Ramos (cell line): ENCODE measurements around the gene ALKBH8.
"Not testable (repeated sequence)": the region's sequence is repeated elsewhere in the genome, so short reads cannot be mapped to it uniquely, and the experiment has no call there.

Experiments used
- in situ Hi-C: fragments of 300-500 bp; cut with MboI; formaldehyde crosslinking; loops from one replicate; pipeline ENCODE4 v1.14.3; 2022; ENCODE audit warnings: low sequenced_read_pairs; ENCODE audit not compliant: unreplicated experiment

ALKBH8 gene

DNA sequence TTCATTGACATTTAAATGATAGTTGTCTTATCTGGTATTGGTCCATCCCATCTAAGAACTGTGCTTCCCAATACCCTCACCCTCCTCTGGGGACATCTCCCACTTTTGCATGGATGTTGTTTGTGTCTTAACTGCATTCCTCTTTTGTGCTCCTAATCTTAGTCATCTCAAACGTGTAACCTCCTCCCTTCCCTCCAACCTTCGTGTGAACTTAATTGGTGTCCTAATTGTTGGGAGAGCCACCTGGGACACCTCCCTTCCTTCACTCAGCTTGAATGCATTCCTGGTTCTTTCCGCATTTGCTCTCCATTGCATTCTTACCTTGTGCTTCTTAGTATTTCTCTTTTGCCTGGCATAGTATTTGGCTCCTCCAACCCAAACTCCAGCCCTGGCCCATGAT lies 15.6 kb upstream of the ALKBH8 start:
- in situ Hi-C loops: no loop called here

DNA sequence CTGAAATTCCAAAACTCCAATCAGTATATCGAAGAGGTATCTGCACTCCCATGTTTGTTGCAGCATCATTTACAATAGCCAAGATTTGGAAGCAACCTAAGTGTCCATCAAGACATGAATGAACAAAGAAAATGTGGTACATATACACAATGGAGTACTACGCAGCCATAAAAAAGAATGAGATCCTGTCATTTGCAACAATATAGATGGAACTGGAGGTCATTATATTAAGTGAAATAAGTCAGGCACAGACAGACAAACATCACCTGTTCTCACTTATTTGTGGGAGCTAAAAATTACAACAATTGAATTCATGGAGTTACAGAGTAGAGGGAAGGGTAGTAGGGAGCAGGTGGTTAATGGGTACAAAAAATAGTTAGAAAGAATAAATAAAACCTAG lies 13.6 kb upstream of the ALKBH8 start:
- in situ Hi-C loops: loop anchor here (10.0 kb wide), 1 partner anchor 106 kb away; no protein-coding TSS in a partner anchor

DNA sequence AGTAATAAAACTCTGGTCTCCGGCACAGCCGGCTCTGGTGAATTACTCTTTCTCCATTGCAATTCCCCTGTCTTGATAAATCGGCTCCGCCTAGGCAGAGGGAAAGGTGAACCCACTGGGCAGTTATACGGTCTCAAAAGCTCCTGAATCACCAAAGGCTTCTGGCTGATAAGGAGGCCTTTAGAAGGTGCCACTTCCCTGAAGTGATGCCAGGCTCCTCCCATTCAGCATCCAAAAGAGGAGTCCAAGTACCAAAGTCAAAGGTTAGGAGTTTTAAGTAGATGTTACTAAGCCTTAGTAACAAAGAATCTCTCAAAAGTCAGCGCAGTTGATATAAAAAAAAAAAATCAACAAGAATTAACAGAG lies 11.8 kb upstream of the ALKBH8 start:
- in situ Hi-C loops: loop anchor here (10.0 kb wide), 1 partner anchor 107 kb away; no protein-coding TSS in a partner anchor

DNA sequence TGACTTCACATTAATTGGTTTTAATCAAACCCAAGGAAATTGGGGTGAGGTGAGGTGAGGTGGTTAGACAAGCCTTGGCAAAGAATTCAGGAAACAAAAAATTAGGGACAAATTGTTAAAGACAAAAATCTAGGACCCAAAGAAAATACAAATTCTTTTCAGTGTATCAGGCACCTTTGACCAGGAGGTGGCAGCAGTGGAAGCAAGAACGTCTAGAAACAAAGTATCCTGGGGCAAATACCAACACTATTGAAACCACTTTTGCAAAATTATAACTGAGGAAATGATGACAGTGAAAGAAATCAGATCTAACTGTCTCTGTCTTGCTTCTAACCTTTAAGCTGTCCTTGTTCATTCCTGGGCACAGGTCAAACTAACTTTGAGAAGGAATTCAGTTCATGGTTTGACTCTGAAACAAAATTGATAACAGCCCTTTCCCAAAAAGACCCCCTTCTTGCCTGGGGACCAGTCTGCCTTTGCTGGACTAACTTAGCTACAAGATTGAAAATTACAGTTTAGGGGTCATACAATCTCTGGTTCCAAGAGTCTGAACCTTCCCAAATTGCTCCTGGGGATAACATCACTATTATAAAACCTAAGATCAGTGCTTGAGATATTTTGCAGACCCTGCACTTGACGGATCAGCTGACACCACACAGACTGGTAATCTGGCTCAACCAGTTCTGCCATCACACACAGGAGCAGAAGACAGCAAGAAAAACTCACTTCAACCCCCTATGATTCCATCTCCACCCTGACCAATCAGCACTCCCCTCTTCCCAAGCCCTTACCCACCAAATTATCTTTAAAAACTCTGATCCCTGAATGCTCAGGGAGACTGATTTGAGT lies 11.2 kb upstream of the ALKBH8 start:
- in situ Hi-C loops: loop anchor here (10.0 kb wide), 1 partner anchor 108 kb away; no protein-coding TSS in a partner anchor

DNA sequence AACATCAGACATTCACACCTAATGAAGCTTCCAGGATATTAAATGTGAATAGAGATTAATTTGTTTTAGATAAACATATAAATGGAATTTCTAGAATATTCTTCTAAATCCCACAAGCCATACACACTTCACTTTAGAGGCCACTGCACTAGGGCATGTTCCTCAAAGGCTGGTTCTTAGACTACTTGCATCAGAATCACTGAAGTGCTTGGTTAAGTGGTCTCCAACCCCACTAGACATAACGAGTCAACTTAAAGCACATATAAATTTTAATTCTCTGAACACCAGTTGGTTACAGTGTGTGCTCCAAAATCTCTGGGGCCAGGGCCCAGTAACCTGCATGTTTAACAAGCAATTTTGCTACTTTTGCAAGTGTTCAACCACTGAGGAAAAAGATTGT lies 7.9 kb upstream of the ALKBH8 start:
- in situ Hi-C loops: loop anchor here (10.0 kb wide), 1 partner anchor 111 kb away; no protein-coding TSS in a partner anchor

DNA sequence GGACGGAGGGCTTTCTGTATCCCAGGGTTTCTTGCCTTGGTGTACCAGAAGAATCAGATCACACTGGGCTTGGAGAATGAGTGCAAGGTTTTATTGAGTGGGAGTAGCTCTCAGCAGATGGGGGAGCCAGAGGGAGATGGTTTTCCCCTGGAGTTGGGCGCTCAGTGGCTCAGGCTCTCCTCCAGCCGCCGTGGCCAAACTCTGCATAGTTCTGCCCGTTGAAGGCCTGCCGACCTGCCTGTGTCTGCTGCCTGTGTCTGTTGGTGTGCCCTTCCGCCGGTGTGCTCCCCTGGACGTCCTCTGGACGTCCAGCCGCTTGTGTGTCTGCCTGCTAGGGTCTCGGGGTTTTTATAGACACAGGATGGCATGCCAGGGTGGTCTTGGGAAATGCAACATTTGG lies 4.5 kb upstream of the ALKBH8 start:
- in situ Hi-C loops: loop anchor here (10.0 kb wide), 1 partner anchor 115 kb away; no protein-coding TSS in a partner anchor

DNA sequence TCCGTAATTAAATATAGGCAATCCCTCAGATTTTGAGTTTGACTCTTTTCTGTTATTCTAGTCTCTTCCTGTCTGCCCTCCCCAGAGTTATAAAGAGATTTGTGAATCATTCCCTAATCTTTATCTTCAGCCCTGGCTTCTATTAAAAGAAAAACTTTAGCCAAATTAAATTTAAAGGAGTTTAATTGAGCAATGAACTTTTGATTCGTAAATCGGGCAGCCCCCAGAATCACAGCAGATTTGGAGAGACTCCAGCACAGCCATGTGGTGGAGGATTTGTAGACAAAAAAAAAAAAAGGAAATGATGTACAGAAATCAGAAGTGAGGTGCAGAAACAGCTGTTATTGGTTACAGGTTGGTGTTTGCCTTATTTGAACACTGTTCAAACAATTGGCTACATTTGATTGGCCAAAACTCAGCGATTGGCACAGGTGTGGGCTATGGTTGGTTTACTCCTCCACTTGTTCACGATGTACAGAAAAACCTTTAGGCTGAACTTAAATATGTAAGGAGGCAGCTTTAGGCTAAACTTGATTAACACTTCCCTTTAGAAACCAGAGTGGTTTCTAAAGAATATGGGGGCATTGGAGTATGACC lies 2.3 kb upstream of the ALKBH8 start:
- in situ Hi-C loops: no loop called here

DNA sequence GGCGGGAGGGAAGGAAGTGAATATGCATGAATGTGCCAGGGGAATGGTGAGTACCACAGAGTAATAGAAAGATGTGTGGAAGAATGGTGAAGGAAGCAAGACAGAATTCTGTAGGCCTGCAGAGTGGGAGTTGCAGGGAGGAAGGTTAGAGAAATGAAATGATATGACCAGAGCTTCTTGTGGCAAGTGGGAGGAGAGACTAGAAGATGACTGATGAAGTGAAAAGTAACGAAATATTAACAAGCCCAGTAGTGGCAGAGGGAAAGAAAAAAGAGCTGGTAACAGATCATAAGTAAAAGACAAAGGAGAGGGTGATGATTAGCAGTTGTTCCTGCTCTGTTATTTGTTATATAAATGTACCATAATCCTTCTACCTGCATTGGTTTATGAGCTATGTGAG lies 1.0 kb upstream of the ALKBH8 start:
- in situ Hi-C loops: no loop called here

DNA sequence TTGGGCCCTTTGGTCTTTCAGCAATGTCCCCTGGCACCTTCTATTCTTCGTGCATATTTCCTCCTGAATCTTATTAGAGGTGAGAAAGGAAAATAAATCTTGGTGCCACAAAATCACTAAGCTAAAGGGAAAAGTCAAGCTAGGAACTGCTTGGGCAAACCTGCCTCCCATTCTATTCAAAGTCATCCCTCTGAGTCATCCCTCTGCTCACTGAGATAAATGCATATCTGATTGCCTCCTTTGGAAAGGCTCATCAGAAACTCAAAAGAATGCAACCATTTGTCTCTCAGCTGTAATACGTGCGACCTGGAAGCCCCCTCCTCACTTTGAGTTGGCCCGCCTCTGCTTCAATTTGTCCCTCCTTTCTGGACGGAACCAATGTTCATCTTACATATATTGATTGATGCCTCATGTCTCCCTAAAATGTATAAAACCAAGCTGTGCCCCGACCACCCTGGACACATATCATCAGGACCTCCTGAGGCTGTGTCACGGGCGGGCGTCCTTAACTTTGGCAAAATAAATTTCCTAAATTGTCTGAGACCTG lies 493 bp upstream of the ALKBH8 start:
- in situ Hi-C loops: not testable (repeated sequence)

DNA sequence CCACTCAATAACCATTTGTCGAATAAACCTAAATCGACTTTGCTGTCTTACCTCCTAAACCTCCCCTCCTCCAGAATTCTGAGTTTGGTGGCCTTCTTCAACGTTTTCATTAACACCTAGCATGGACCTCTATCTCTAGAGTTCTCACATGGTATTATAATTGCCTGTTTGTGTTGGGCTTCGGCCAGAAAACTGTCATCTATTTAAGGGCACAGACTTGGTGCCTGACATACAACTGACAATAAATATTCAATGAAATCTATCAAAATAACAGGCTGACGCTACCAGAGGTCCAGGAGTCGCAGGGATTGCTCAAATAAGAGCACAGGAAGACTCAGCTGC lies 687 bp downstream of the ALKBH8 start:
- in situ Hi-C loops: no loop called here

DNA sequence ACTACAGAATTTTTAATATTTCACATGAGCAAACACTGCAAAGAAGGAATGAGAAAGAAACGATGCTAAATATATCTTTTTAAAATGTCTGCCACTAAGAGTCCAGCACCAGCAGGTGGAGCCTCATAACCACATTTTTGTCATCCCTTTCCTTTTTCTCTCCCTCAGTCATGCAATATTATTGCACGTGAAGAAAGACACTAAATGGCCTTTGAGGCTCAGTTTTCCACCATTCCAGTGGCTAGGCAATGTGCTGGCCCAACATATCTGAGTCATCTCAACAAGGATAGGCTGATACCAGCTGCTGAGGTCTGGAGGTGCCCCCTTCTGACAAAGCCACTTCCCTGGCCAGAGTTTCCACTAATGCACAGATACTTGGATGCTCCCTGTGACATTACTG lies 1.8 kb downstream of the ALKBH8 start:
- in situ Hi-C loops: no loop called here

DNA sequence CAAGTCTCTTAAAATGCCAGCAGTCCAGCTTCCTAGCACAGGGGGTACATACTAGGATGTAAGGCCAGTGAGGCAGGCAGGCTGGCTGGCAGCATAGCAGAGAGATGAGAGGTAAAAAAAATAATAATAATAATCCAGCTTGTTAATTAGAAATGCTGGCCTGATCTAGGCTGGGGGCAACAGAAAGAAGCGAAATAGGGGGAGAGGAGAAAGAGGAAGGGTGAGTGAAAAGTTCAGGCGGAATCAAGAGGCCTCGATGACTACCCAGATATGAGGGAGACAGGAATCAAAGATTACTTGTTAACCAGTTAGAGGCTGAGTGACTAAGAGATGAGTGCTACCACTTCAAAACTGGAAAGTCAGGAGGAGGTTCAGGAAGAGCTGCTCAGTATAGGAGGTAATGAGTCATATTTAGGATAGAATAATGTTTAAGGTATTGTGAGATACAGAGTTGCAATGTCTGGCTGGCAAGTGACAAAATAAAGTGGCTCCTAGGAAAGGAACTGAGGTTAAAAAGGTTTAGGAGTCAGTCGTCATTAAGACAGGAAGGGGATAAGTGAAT lies 2.8 kb downstream of the ALKBH8 start:
- in situ Hi-C loops: no loop called here

DNA sequence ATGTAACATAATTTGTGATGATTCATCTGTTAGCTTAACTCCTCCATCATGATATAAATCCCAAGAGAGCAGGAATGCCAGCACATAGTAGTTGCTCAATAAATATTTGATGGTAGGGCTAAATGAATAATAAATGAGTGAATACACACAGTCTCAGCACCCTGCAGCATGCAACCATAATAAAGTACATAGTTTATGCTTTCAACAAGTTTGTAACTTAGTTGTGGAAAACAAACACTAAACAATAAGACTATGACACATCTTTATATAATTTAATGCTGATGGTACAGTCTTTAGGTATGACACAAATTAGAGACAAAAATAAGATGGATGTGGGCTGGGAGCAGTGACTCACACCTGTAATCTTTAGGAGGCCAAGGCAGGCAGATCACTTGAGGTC lies 3.8 kb downstream of the ALKBH8 start:
- in situ Hi-C loops: no loop called here

DNA sequence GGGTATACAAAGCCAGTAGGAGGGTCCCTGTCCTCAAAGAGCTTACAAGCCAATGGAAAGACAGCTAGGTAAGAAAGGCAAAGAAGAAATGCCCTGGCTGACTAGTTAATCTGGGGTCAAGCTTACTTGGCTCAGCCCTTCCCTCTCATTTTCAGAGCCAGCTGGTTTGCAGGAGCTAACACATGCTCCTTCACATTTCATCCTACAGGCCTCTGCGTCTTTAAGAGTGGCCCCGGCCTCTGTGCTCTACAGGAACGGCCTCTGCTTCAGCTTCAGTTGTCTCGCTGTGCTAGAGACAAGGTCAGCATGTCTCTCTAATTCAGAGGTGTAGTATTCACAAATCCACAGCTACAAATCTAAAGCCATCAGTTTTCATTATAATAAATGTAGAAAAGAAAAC lies 15.2 kb downstream of the ALKBH8 start:
- in situ Hi-C loops: no loop called here

DNA sequence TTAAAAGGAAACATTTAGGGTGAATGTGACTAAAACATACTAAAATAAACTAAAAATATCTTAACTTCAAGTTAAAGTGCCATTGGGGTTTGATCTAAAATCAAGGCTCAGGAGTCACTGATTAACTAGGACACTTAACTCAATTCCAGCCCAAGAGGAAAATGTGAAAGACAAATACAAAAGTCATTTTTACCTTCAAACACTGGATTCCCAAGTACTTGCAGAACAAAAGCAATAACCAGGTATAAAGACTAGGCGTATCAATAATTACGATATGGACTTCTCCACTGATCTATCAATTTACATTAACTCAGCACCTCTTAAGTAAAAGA lies 15.6 kb downstream of the ALKBH8 start:
- in situ Hi-C loops: no loop called here

DNA sequence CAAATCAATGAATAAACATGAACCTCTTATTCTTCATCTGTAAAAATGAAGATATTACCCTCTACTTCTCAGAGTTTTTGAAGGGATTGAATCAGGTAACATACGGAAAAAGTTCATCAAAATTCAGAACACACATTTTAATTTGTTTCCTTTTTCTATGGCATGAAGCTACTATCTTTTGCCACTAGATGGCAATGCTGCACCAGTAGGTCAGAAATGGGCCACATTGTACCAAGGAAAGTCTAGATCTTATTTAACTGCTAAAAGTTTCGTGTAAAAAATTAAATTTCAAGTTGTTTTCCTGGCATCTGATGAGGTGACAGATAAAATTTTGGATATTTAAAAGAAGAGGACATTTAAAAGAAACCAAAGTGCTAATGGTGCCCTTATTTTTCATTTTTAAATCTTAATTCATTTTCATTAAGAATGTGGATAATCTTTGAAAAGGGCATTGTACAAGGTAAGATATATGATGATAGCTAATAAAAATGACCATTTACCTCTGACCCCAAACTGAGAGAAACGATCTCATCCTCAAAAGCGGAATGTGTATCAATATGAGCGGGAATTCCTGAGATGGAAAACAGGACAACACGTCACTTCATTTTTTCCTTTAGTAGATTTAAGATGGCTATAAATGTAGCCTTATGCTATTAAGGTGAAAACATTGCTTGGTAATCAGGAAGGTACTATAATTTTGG lies 16.1 kb downstream of the ALKBH8 start:
- in situ Hi-C loops: no loop called here

DNA sequence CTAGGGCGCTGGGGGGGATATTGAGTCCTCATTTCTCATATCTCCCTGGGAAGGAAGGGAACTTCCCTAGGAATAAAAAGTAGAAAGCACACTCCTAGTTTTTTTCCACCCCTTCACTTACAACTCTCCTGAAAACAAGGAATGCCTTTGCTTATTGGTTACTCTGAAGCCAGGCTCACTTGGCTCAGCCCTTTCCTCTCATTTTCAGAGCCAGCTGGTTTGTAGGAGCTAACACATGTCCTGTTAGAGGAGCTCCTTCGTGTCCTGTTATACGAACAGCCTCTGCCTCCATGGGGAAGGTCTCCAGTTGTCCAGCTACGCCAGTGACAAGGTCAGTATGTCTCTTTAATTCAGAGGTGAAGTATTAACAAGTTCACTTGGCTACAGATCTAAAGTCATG lies 17.6 kb downstream of the ALKBH8 start:
- in situ Hi-C loops: no loop called here

DNA sequence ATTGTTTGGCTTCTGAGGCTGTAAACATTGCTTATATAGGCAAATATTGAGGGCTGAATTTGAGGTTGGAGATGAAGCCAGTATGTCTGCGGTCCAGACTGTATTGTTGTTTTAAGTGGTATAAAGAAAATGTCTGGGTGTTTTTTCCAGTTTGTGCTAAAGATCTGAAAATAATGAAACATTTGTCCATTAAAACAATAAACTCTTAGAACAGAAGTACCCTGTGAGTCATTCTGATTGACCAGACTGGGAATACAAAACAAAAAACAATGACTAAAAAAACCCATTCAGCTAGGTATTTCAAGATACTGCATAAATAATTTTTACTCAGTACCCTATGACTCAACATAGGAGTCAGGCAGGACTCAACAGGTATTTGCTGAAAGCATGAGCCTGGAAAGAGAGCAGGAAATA lies 20.4 kb downstream of the ALKBH8 start:
- in situ Hi-C loops: no loop called here

DNA sequence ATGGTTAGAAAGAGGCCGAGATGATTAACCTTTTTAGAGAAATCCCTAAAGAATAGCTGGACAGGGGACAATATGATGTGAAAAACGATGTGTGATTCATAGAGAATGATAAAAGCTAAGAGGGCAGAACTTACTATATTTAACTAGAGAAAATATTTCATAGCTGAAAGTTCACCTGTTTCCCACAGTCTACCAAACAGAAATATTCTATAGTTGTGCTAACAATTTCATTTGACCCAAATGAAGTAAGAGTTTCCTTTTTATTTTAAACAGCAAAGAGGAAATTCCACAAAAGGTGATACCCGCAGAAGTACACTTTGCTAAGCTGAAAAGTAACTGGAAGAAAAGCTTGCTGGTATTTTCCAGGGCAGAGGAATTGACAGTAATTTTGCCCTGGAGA lies 26.7 kb downstream of the ALKBH8 start:
- in situ Hi-C loops: no loop called here

DNA sequence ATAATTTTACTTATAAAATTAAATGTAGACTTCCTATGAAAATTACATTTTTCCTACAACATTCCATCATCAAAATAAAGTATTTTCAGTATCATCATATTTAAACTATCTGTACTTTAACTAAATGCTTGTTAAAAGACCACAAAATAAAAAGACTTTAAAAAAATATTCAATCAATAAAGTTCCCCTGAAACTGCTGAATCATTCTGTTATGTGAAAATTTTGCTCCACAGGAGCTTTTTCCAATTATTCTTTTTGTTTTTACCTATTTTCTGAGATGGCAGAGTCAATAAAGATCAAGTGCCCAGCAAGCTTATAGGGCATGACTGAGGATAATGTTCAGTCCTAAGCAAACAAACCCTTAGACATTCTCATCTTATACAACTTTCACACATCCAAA lies 27.3 kb downstream of the ALKBH8 start:
- in situ Hi-C loops: no loop called here

DNA sequence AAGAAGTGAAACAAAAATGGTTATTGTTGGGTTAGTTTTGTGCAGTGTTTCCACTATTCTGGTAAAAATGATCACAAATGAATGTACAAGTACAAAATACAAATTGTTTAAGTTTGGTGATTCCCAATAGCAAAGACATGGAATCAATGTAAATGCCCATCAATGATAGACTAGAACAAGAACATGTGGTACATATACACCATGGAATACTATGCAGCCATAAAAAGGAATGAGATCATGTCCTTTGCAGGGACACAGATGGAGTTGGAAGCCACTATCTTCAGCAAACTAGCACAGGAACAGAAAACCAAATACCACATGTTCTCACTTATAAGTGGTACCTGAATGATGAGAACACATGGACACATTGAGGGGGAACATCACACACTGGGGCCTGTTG lies 28.4 kb downstream of the ALKBH8 start:
- in situ Hi-C loops: not testable (repeated sequence)
